HG03378 (cell line): ENCODE results near the gene OR9A2.

ENCODE experiments used
- ATAC-seq: cut with Tn5 transposase; IDR thresholded peaks from one replicate; pipeline ENCODE4 v1.9.1; 2021; ENCODE audit warnings: mild to moderate bottlenecking, moderate library complexity; ENCODE audit not compliant: unreplicated experiment

Gene OR9A2

GRCh38 chr7:143027032-143027431 is at the start of gene OR9A2:
TSS of gene OR9A2 (minus strand) at chr7:143027132. CDS start at chr7:143027132, 0 bp downstream.
- ATAC-seq: no peak

- no peak for ATAC-seq
These were observed 47.2 kb upstream of the OR9A2 start for GRCh38 chr7:143074141-143074540.

- no peak for ATAC-seq
These were observed 46.6 kb upstream of the OR9A2 start for GRCh38 chr7:143073556-143073955.

- ATAC-seq: no peak
These were observed 43.1 kb upstream of the OR9A2 start for GRCh38 chr7:143069912-143070500.

GRCh38 chr7:143068446-143068845 is 41.5 kb upstream of the OR9A2 start:
- ATAC-seq: no peak

GRCh38 chr7:143063741-143064140 is 36.8 kb upstream of the OR9A2 start:
- no peak for ATAC-seq

GRCh38 chr7:143055754-143056153 is 28.8 kb upstream of the OR9A2 start:
- ATAC-seq: no peak

- ATAC-seq: no peak
These were observed 27.7 kb upstream of the OR9A2 start for GRCh38 chr7:143054621-143055020.

GRCh38 chr7:143052041-143052440 is 25.1 kb upstream of the OR9A2 start, which contains the start of gene OR6V1:
TSS of gene OR6V1 (plus strand) at chr7:143052341. CDS start at chr7:143052341, 0 bp downstream.
- ATAC-seq: no peak

- no peak for ATAC-seq
These were observed 24.0 kb upstream of the OR9A2 start for GRCh38 chr7:143050931-143051330.

GRCh38 chr7:143049362-143049761 is 22.4 kb upstream of the OR9A2 start:
- no peak for ATAC-seq

GRCh38 chr7:143048827-143049226 is 21.9 kb upstream of the OR9A2 start:
- no peak for ATAC-seq

GRCh38 chr7:143047326-143047725 is 20.4 kb upstream of the OR9A2 start:
- no peak for ATAC-seq

GRCh38 chr7:143046426-143046851 is 19.5 kb upstream of the OR9A2 start:
- ATAC-seq: no peak

GRCh38 chr7:143043391-143043790 is 16.5 kb upstream of the OR9A2 start:
- peak; percentile 57 for ATAC-seq

GRCh38 chr7:143042790-143043271 is 15.9 kb upstream of the OR9A2 start:
- no peak for ATAC-seq

- no peak for ATAC-seq
These were observed 15.3 kb upstream of the OR9A2 start for GRCh38 chr7:143042159-143042789.

GRCh38 chr7:143041346-143041745 is 14.4 kb upstream of the OR9A2 start:
- ATAC-seq: no peak

GRCh38 chr7:143040209-143040715 is 13.3 kb upstream of the OR9A2 start:
- ATAC-seq: no peak

GRCh38 chr7:143038635-143039034 is 11.7 kb upstream of the OR9A2 start:
- ATAC-seq: no peak

- ATAC-seq: no peak
These were observed 751 bp upstream of the OR9A2 start for GRCh38 chr7:143027683-143028082.

- no peak for ATAC-seq
These were observed 1.6 kb downstream of the OR9A2 start for GRCh38 chr7:143025371-143025770.
